ENCODE data around the gene KRTAP4-7.

GRCh38 chr17:41101586-41102259 lies 17.8 kb downstream of the KRTAP4-7 start, which contains the start of gene KRTAP4-16:
- TF ChIP-seq, protein P1, sequence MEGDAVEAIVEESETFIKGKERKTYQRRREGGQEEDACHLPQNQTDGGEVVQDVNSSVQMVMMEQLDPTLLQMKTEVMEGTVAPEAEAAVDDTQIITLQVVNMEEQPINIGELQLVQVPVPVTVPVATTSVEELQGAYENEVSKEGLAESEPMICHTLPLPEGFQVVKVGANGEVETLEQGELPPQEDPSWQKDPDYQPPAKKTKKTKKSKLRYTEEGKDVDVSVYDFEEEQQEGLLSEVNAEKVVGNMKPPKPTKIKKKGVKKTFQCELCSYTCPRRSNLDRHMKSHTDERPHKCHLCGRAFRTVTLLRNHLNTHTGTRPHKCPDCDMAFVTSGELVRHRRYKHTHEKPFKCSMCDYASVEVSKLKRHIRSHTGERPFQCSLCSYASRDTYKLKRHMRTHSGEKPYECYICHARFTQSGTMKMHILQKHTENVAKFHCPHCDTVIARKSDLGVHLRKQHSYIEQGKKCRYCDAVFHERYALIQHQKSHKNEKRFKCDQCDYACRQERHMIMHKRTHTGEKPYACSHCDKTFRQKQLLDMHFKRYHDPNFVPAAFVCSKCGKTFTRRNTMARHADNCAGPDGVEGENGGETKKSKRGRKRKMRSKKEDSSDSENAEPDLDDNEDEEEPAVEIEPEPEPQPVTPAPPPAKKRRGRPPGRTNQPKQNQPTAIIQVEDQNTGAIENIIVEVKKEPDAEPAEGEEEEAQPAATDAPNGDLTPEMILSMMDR (IDR thresholded peaks at IDR 0.05), result no peak
- TF ChIP-seq POLR2A (IDR thresholded peaks at IDR 0.05), result no peak

Data from adrenal gland (tissue), 5 donors.